GM19035 (cell line): ENCODE measurements around the gene FUZ.

Source experiments
- ATAC-seq: cut with Tn5 transposase; IDR thresholded peaks from one replicate; pipeline ENCODE4 v1.9.1; 2021; ENCODE audit not compliant: unreplicated experiment

FUZ gene

GRCh38 chr19:49761249-49761624 lies 51.9 kb downstream of the FUZ start:
- no peak for ATAC-seq

- no peak for ATAC-seq
Measured at GRCh38 chr19:49758292-49758691, 54.8 kb downstream of the FUZ start.
